GM23338 (cell line): ENCODE data around the gene DPYSL5. TPM values are rescaled to one million over a fixed set of nuclear protein-coding genes. Genes with fewer than 3 reads are reported as not detected.

Source experiments
- ATAC-seq: fragments of 200-7000 bp; cut with Tn5 transposase; 3 replicates; pipeline ENCODE4 v1.9.1; 2020
- DNase-seq: peaks from one replicate; pipeline ENCODE4 v3.0.0-alpha.2; 2015; ENCODE audit warnings: low spot score
- H2AFZ ChIP-seq: fragments of 200-600 bp; sonication (generic); 2 replicates; pipeline ENCODE4 v1.8.0; 2016; ENCODE audit warnings: antibody characterized with exemption, mild to moderate bottlenecking, moderate library complexity
- H3F3A ChIP-seq: fragments of 200-600 bp; sonication (generic); replicated peaks from 2 replicates; pipeline ENCODE4 v1.8.0; 2017; ENCODE audit warnings: antibody characterized with exemption, mixed run types, low read depth
- H3K27ac ChIP-seq: fragments of 200-600 bp; sonication (generic); 2 replicates; pipeline ENCODE4 v1.6.1; 2016; ENCODE audit warnings: low read depth
- H3K27me3 ChIP-seq: fragments of 200-600 bp; sonication (generic); 2 replicates; pipeline ENCODE4 v1.8.0; 2016; ENCODE audit warnings: mild to moderate bottlenecking, mixed run types, moderate library complexity; ENCODE audit not compliant: insufficient read depth
- H3K36me3 ChIP-seq: fragments of 200-600 bp; sonication (generic); 2 replicates; pipeline ENCODE4 v1.8.0; 2016; ENCODE audit warnings: mild to moderate bottlenecking; ENCODE audit not compliant: insufficient read depth
- H3K4me1 ChIP-seq: fragments of 200-600 bp; sonication (generic); 2 replicates; pipeline ENCODE4 v1.8.0; 2016; ENCODE audit warnings: mild to moderate bottlenecking, moderate library complexity; ENCODE audit not compliant: insufficient read depth
- H3K4me2 ChIP-seq: fragments of 200-600 bp; sonication (generic); 2 replicates; pipeline ENCODE4 v1.7.1; 2017; ENCODE audit warnings: mixed run types
- H3K4me3 ChIP-seq: fragments of 200-600 bp; sonication (generic); 2 replicates; pipeline ENCODE4 v1.6.1; 2016; ENCODE audit warnings: mixed run types
- H3K79me2 ChIP-seq: fragments of 200-600 bp; sonication (generic); replicated peaks from 2 replicates; pipeline ENCODE4 v1.8.0; 2017; ENCODE audit warnings: mild to moderate bottlenecking; ENCODE audit not compliant: insufficient read depth
- H3K9me2 ChIP-seq: fragments of 200-600 bp; sonication (generic); 2 replicates; pipeline ENCODE4 v1.8.0; 2017; ENCODE audit not compliant: insufficient read depth
- H4K20me1 ChIP-seq: fragments of 200-600 bp; sonication (generic); replicated peaks from 2 replicates; pipeline ENCODE4 v1.8.0; 2017; ENCODE audit warnings: mild to moderate bottlenecking; ENCODE audit not compliant: insufficient read depth
- H3K27ac Mint-ChIP-seq: 2 replicates; pipeline ENCODE4 v1.8.0; 2020; ENCODE audit warnings: inconsistent platforms, mild to moderate bottlenecking, moderate library complexity, mixed read lengths
- H3K27me3 Mint-ChIP-seq: 3 replicates; pipeline ENCODE4 v1.8.0; 2022; ENCODE audit warnings: low read depth, mild to moderate bottlenecking, moderate library complexity, mixed read lengths, inconsistent platforms; ENCODE audit not compliant: insufficient read depth, poor library complexity
- H3K36me3 Mint-ChIP-seq: 3 replicates; pipeline ENCODE4 v1.8.0; 2021; ENCODE audit warnings: low read depth, mild to moderate bottlenecking, inconsistent platforms, moderate library complexity, mixed read lengths
- H3K4me1 Mint-ChIP-seq: 3 replicates; pipeline ENCODE4 v1.8.0; 2020; ENCODE audit warnings: mild to moderate bottlenecking, inconsistent platforms, mixed read lengths
- H3K4me3 Mint-ChIP-seq: 3 replicates; pipeline ENCODE4 v1.8.0; 2021; ENCODE audit warnings: moderate library complexity, mild to moderate bottlenecking, inconsistent platforms, mixed read lengths
- H3K9me3 Mint-ChIP-seq: 3 replicates; pipeline ENCODE4 v1.8.0; 2020; ENCODE audit warnings: moderate library complexity, mild to moderate bottlenecking, inconsistent platforms, mixed read lengths
- CREB1 ChIP-seq: fragments of 250-450 bp; sonication (Bioruptor Pico); IDR thresholded peaks from 2 replicates; pipeline ENCODE4 v1.5.0; 2020; ENCODE audit warnings: low read depth, mild to moderate bottlenecking, moderate library complexity
- CTCF ChIP-seq, 2 experiments: fragments of 200-600 bp in 1 of 2; sonication (generic) in 1 of 2; conservative IDR thresholded peaks; 2 replicates each; pipeline versions ENCODE4 v1.5.1 to v1.6.1; 2016 to 2017; ENCODE audit warnings: antibody characterized with exemption in 2 of 2, low read depth in 2 of 2, mild to moderate bottlenecking in 2 of 2, moderate library complexity in 1 of 2
- ETS1 ChIP-seq: IDR thresholded peaks from 2 replicates; pipeline ENCODE4 v1.6.1; 2016; ENCODE audit warnings: antibody characterized with exemption
- EZH2 ChIP-seq: fragments of 200-600 bp; sonication (generic); IDR thresholded peaks from one replicate; pipeline ENCODE4 v1.8.0; 2017; ENCODE audit warnings: antibody characterized with exemption, mild to moderate bottlenecking, low read depth; ENCODE audit not compliant: unreplicated experiment
- EZH2phosphoT487 ChIP-seq: fragments of 200-600 bp; sonication (generic); IDR thresholded peaks from one replicate; pipeline ENCODE4 v1.8.1; 2018; ENCODE audit warnings: antibody characterized with exemption; ENCODE audit not compliant: unreplicated experiment
- JUNB ChIP-seq: IDR thresholded peaks from one replicate; pipeline ENCODE4 v1.6.1; 2016; ENCODE audit warnings: antibody characterized with exemption; ENCODE audit not compliant: unreplicated experiment
- NANOG ChIP-seq: IDR thresholded peaks from 2 replicates; pipeline ENCODE4 v1.6.1; 2016; ENCODE audit warnings: antibody characterized with exemption, borderline replicate concordance
- POLR2AphosphoS5 ChIP-seq: IDR thresholded peaks from 2 replicates; pipeline ENCODE4 v1.6.1; 2016; ENCODE audit warnings: antibody characterized with exemption, low read depth
- REST ChIP-seq: IDR thresholded peaks from one replicate; pipeline ENCODE4 v1.6.1; 2018; ENCODE audit warnings: antibody characterized with exemption; ENCODE audit not compliant: unreplicated experiment
- STAT1 ChIP-seq: IDR thresholded peaks from one replicate; pipeline ENCODE4 v1.6.1; 2016; ENCODE audit warnings: antibody characterized with exemption; ENCODE audit not compliant: unreplicated experiment
- ZNF114 ChIP-seq: fragments of 250-450 bp; sonication (Bioruptor Pico); IDR thresholded peaks from 2 replicates; pipeline ENCODE4 v1.5.0; 2020; ENCODE audit warnings: mild to moderate bottlenecking, moderate library complexity
- ZNF331 ChIP-seq: fragments of 250-450 bp; sonication (Bioruptor Pico); IDR thresholded peaks from 2 replicates; pipeline ENCODE4 v1.5.0; 2020; ENCODE audit warnings: low read depth, mild to moderate bottlenecking, moderate library complexity
- ZNF462 ChIP-seq: fragments of 250-450 bp; sonication (Bioruptor Pico); IDR thresholded peaks from 2 replicates; pipeline ENCODE4 v1.5.0; 2020; ENCODE audit warnings: mild to moderate bottlenecking, moderate library complexity
- polyA plus RNA-seq: library from polyadenylated mRNA; unstranded; fragments of >200 nt; fragmentation: Nextera tagmentation; extraction: Ambion mirVana; gene quantifications from 2 replicates; pipeline ENCODE4 v1.2.1, GENCODE V29; 2016
- total RNA-seq: library from RNA; depleted of rRNA; stranded (reverse); fragments of >200 nt; shearing (Covaris generic); gene quantifications from 2 replicates; pipeline ENCODE4 v1.2.3, GENCODE V29; 2014

The DPYSL5 gene
- total and polyA plus RNA-seq, 2 experiments from 2014 or later, result 3.1 to 8.1 TPM

- DNase-seq (no peak), ATAC-seq (no peak)
- no peak overlapping the region for H3K27ac Mint-ChIP-seq
- no peak overlapping the region for H3K4me3 Mint-ChIP-seq
- no peak overlapping the region for H2AFZ ChIP-seq
- H3K4me3 ChIP-seq, result no peak overlapping the region
- H3F3A ChIP-seq, result no peaks in the 10 kb centered on the region
- H3K36me3 ChIP-seq, result no peaks in the 10 kb centered on the region
- H3K9me2 ChIP-seq, result no peaks in the 10 kb centered on the region
- no peak overlapping the region for H3K4me2 ChIP-seq
- TF ChIP-seq ZNF331 (CRISPR knock-in tag) (no peak), NANOG (no peak), EZH2 (no peak), STAT1 (no peak), ZNF462 (no peak), JUNB (no peak), CREB1 (no peak), REST (no peak), POLR2AphosphoS5 (no peak), ETS1 (no peak), CTCF (conservative IDR thresholded peaks at IDR 0.05; ENCODE audit: low read depth in 2 of 2) (no peak), ZNF114 (CRISPR knock-in tag) (no peak), EZH2phosphoT487 (no peak)
- H3K9me3 Mint-ChIP-seq, result no peaks in the 10 kb centered on the region
- H3K36me3 Mint-ChIP-seq, result no peaks in the 10 kb centered on the region
- H4K20me1 ChIP-seq, result no peaks in the 10 kb centered on the region
- no peaks in the 10 kb centered on the region for H3K4me1 ChIP-seq
- peaks cover 9% of the 10 kb centered on the region; the same call in 2 of the 3 replicates for H3K4me1 Mint-ChIP-seq
- H3K79me2 ChIP-seq, result no peaks in the 10 kb centered on the region
- H3K27me3 ChIP-seq, result no peaks in the 10 kb centered on the region
- H3K27ac ChIP-seq, result no peak overlapping the region
- H3K27me3 Mint-ChIP-seq, result peaks cover 5% of the 10 kb centered on the region
Observed at GRCh38 chr2:26934335-26934724, 86.4 kb downstream of the DPYSL5 start.
